ENCODE results near the gene PMM2. TPM values are rescaled to one million over a fixed set of nuclear protein-coding genes. Genes with fewer than 3 reads are reported as not detected.
"Not testable (repeated sequence)": the region's sequence is repeated elsewhere in the genome, so short reads cannot be mapped to it uniquely, and the experiment has no call there.

The PMM2 gene
- 38.7 and 42.3 TPM in 2 replicates for polyA plus RNA-seq (2013)

DNA sequence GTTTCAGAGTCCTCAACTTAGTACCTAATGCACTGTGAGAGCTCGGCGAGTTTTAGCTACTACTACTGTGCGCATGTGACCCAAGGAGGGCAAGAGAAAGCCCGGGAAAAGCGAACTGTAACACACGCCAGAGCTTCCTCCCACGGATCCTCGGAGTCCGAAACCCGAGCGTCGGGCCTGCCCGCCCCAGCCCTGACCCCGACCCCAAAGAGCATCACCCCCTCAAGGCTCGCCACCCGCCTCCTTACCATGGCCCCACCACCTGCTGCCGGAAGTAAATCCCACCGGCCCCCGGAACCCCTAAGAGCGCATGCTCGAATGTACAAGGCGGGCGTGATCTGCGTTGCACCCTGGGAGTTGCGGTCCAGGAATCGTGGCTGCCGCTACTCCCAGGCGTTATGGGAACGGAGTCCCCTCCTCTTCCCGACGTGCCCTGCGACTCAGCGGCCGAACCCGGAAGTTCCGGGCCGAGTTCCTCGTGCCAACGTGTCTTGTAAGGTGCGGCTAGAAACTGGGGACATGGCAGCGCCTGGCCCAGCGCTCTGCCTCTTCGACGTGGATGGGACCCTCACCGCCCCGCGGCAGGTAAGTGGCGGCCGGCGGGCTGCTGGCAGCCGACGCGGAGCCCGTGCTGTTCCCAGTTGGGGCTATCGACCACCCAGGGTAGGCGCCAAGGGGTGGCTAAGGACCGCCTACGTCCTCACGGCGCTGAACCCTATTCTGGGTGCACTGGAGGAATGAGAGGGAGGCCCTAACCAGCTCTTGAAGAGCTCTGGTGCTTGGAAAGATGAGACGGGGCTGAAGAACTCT is at the start of gene PMM2, which contains the start of gene TMEM186:
Gene PMM2 (plus strand): TSS at position 476 of the 810 bp plus-strand sequence. CDS start 44 bp downstream, at position 520.
Gene TMEM186 (minus strand): TSS at position 276 of the 810 bp plus-strand sequence. CDS start 25 bp downstream, at position 251.
- no CpG with 5 or more reads among the region's 61 CpGs for WGBS (ENCODE audit: extremely low coverage, insufficient coverage, insufficient read length)
- peak within 1 kb of the TSS; percentile 94 for H4K8ac ChIP-seq (ENCODE audit: low read depth, low read length)
- H3K27ac ChIP-seq (ENCODE audit: low read depth, low read length): peak within 1 kb of the TSS; percentile 20
- H4K91ac ChIP-seq (ENCODE audit: low read depth, low read length): peak within 1 kb of the TSS; percentile 90
- H2AK5ac ChIP-seq (ENCODE audit: low read length): peak within 1 kb of the TSS; percentile 92
- H3K23ac ChIP-seq (ENCODE audit: low read length): no peak within 1 kb of the TSS
- peak within 1 kb of the TSS; percentile 73 for H2BK5ac ChIP-seq (ENCODE audit: low read depth, low read length, poor library complexity)
- H3K14ac ChIP-seq (ENCODE audit: low read length): peak within 1 kb of the TSS; percentile 94
- H3K4me3 ChIP-seq (ENCODE audit: low read depth, low read length): peak within 1 kb of the TSS; percentile 100
- H3K79me2 ChIP-seq (ENCODE audit: control insufficient read depth, insufficient read depth, low read length, poor library complexity): peaks cover 20% of the 10 kb centered on the region
- H3K4me1 ChIP-seq (ENCODE audit: control insufficient read depth in 1 of 2, insufficient read depth in 2 of 2, low read length in 2 of 2): peaks cover 0 to 7% of the 10 kb centered on the region in 2 experiments
- peak; percentile 96 to 97 for DNase-seq
- peak within 1 kb of the TSS; percentile 98 for H3K4ac ChIP-seq (ENCODE audit: low read depth, low read length)
- no peak within 1 kb of the TSS for H2BK12ac ChIP-seq (ENCODE audit: low read length)
- peaks cover 7 to 14% of the 10 kb centered on the region in 2 experiments for H3K36me3 ChIP-seq (ENCODE audit: control insufficient read depth in 1 of 2, insufficient read depth in 2 of 2, low read length in 2 of 2)
- peak within 1 kb of the TSS; percentile 64 for H2AFZ ChIP-seq (ENCODE audit: insufficient read depth, low read length, poor library complexity)
- H3K27me3 ChIP-seq (ENCODE audit: insufficient read depth, low read length): no peaks in the 10 kb centered on the region
- peak within 1 kb of the TSS; percentile 91 for H3K4me2 ChIP-seq (ENCODE audit: low read length)
- peaks cover 5% of the 10 kb centered on the region for H3K79me1 ChIP-seq (ENCODE audit: low read length)
- peak within 1 kb of the TSS; percentile 96 for H3K9ac ChIP-seq (ENCODE audit: low read length)
- H4K12ac ChIP-seq (ENCODE audit: low read depth, low read length): peak within 1 kb of the TSS; percentile 83
- H3K18ac ChIP-seq (ENCODE audit: low read length): peak within 1 kb of the TSS; percentile 92
- no peaks in the 10 kb centered on the region for H3K9me3 ChIP-seq (ENCODE audit: insufficient read depth, low read depth, low read length)
- peak within 1 kb of the TSS; percentile 69 for H2BK120ac ChIP-seq (ENCODE audit: insufficient read depth, low read length, poor library complexity)

DNA sequence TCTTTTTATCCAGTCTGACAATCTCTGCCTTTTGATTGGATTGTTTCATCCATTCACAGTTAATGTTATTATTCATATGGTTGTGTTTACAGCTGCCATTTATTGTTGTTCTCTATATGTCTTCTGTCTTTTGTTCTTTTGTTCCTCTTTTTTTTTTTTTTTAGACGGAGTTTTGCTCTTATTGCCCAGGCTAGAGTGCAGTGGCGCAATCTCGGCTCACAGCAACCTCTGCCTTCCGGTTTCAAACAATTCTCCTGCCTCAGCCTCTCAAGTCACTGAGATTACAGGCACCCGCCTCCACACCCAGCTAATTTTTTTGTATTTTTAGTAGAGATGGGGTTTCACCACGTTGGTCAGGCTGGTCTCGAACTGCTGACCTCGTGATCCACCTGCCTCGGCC is 48.7 kb upstream of the PMM2 start:
- H3K27ac ChIP-seq (ENCODE audit: low read depth, low read length): not testable (repeated sequence)

DNA sequence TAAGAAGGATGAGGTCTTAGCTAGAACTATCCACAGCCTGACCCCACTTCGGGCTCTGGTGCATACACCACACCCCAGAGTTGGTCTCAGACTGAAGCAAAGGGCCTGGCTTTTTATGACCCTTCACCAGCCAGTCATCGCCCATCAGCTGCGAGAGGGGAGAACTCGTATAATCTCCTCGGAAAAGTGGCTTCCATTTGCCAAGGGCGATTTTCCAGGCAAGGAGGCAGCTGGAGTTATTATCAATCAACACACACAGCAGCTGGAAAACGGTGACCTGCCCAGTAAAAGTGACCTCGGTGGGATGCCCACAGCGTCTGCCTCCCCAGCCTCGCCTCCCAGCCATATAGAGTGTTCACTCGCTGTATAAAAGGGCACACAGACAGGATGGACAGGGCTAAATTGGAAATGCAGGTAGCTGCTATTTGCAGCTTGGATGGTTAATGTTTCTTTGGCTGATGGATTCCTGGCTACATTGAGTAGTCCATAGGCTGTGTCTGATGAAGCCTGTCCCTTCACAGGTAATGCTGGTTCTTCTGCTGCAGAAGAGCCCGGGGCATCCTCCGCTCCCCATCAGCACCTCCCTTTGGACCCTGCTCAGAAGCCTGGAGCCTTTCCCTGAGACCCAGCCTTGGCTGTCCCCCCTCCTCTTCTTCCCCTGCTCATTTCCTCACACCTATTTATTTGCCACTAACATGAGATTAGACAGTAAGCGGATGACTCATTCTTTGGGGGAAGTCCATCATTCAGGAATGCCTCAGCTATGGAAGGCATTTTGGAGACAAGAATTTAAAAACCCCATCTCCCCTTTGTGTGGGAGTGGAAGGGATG is 45.9 kb upstream of the PMM2 start:
- H3K4me1 ChIP-seq (ENCODE audit: control insufficient read depth in 1 of 2, insufficient read depth in 2 of 2, low read length in 2 of 2): peaks cover 7 to 10% of the 10 kb centered on the region in 2 experiments
- no peaks in the 10 kb centered on the region for H3K27me3 ChIP-seq (ENCODE audit: insufficient read depth, low read length)
- no peak overlapping the region for H3K18ac ChIP-seq (ENCODE audit: low read length)
- H3K4ac ChIP-seq (ENCODE audit: low read depth, low read length): no peak overlapping the region
- no peak overlapping the region for H2BK120ac ChIP-seq (ENCODE audit: insufficient read depth, low read length, poor library complexity)
- no CpG with 5 or more reads among the region's 14 CpGs for WGBS (ENCODE audit: extremely low coverage, insufficient coverage, insufficient read length)
- H2AFZ ChIP-seq (ENCODE audit: insufficient read depth, low read length, poor library complexity): no peak overlapping the region
- H4K8ac ChIP-seq (ENCODE audit: low read depth, low read length): no peak overlapping the region
- no peaks in the 10 kb centered on the region for H3K79me2 ChIP-seq (ENCODE audit: control insufficient read depth, insufficient read depth, low read length, poor library complexity)
- no peaks in the 10 kb centered on the region for H3K9me3 ChIP-seq (ENCODE audit: insufficient read depth, low read depth, low read length)
- H2AK5ac ChIP-seq (ENCODE audit: low read length): no peak overlapping the region
- H4K12ac ChIP-seq (ENCODE audit: low read depth, low read length): no peak overlapping the region
- no peaks in the 10 kb centered on the region for H3K36me3 ChIP-seq (ENCODE audit: control insufficient read depth in 1 of 2, insufficient read depth in 2 of 2, low read length in 2 of 2)
- peak; percentile 29 to 78 for DNase-seq
- H2BK5ac ChIP-seq (ENCODE audit: low read depth, low read length, poor library complexity): no peak overlapping the region
- H4K91ac ChIP-seq (ENCODE audit: low read depth, low read length): no peak overlapping the region
- no peak overlapping the region for H3K27ac ChIP-seq (ENCODE audit: low read depth, low read length)
- no peak overlapping the region for H3K4me3 ChIP-seq (ENCODE audit: low read depth, low read length)
- no peaks in the 10 kb centered on the region for H3K79me1 ChIP-seq (ENCODE audit: low read length)
- no peak overlapping the region for H3K9ac ChIP-seq (ENCODE audit: low read length)
- H3K14ac ChIP-seq (ENCODE audit: low read length): no peak overlapping the region
- no peak overlapping the region for H3K4me2 ChIP-seq (ENCODE audit: low read length)
- H3K23ac ChIP-seq (ENCODE audit: low read length): no peak overlapping the region
- no peak overlapping the region for H2BK12ac ChIP-seq (ENCODE audit: low read length)

More for the DNA sequence above, 48.7 kb upstream of the PMM2 start:
- not testable (repeated sequence) for H3K9ac ChIP-seq (ENCODE audit: low read length); H3K79me2 ChIP-seq (ENCODE audit: control insufficient read depth, insufficient read depth, low read length, poor library complexity); H3K27me3 ChIP-seq (ENCODE audit: insufficient read depth, low read length); H3K4me1 ChIP-seq (ENCODE audit: control insufficient read depth in 1 of 2, insufficient read depth in 2 of 2, low read length in 2 of 2); H3K4me2 ChIP-seq (ENCODE audit: low read length); H2BK12ac ChIP-seq (ENCODE audit: low read length); H2AFZ ChIP-seq (ENCODE audit: insufficient read depth, low read length, poor library complexity); H3K4ac ChIP-seq (ENCODE audit: low read depth, low read length); H2AK5ac ChIP-seq (ENCODE audit: low read length); DNase-seq; H3K14ac ChIP-seq (ENCODE audit: low read length); H3K18ac ChIP-seq (ENCODE audit: low read length); H3K9me3 ChIP-seq (ENCODE audit: insufficient read depth, low read depth, low read length); H3K79me1 ChIP-seq (ENCODE audit: low read length); H2BK5ac ChIP-seq (ENCODE audit: low read depth, low read length, poor library complexity); H2BK120ac ChIP-seq (ENCODE audit: insufficient read depth, low read length, poor library complexity); H3K36me3 ChIP-seq (ENCODE audit: control insufficient read depth in 1 of 2, insufficient read depth in 2 of 2, low read length in 2 of 2); H4K8ac ChIP-seq (ENCODE audit: low read depth, low read length); H3K23ac ChIP-seq (ENCODE audit: low read length); H4K91ac ChIP-seq (ENCODE audit: low read depth, low read length); H4K12ac ChIP-seq (ENCODE audit: low read depth, low read length); H3K4me3 ChIP-seq (ENCODE audit: low read depth, low read length)
- WGBS (ENCODE audit: extremely low coverage, insufficient coverage, insufficient read length): no CpG with 5 or more reads among the region's 9 CpGs

DNA sequence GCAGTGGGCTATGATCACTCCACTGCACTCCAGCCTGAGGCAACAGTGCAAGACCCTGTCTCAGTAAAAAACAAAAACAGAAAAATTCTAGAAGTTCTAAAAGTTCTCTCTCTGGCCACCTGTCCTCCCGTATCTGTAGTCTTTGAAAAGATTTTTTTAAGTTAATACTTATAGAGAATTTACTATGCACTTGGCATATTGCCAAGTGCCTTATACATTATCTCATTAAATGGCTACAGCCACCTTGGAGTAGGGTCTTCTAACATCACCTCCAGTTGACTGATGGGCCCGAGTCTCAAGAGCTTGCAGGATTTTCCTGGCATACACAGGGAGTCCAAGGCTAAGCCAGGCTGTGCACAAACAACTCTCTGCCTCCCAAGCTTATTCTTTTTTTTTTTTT is 44.9 kb upstream of the PMM2 start:
- no CpG with 5 or more reads among the region's 2 CpGs for WGBS (ENCODE audit: extremely low coverage, insufficient coverage, insufficient read length)
- no peak overlapping the region for H3K23ac ChIP-seq (ENCODE audit: low read length)

More for the DNA sequence above, 44.9 kb upstream of the PMM2 start:
- Histone ChIP-seq H3K27ac (ENCODE audit: low read depth, low read length) (no peak overlapping the region), H3K79me1 (ENCODE audit: low read length) (no peaks in the 10 kb centered on the region), H4K8ac (ENCODE audit: low read depth, low read length) (no peak overlapping the region), H3K27me3 (ENCODE audit: insufficient read depth, low read length) (no peaks in the 10 kb centered on the region), H4K12ac (ENCODE audit: low read depth, low read length) (no peak overlapping the region), H3K14ac (ENCODE audit: low read length) (no peak overlapping the region), H3K79me2 (ENCODE audit: control insufficient read depth, insufficient read depth, low read length, poor library complexity) (no peaks in the 10 kb centered on the region), H2BK12ac (ENCODE audit: low read length) (no peak overlapping the region), H3K9ac (ENCODE audit: low read length) (no peak overlapping the region), H4K91ac (ENCODE audit: low read depth, low read length) (no peak overlapping the region), H3K36me3 (ENCODE audit: control insufficient read depth in 1 of 2, insufficient read depth in 2 of 2, low read length in 2 of 2) (no peaks in the 10 kb centered on the region), H3K4ac (ENCODE audit: low read depth, low read length) (no peak overlapping the region), H3K18ac (ENCODE audit: low read length) (no peak overlapping the region), H2AK5ac (ENCODE audit: low read length) (no peak overlapping the region), H2BK120ac (ENCODE audit: insufficient read depth, low read length, poor library complexity) (no peak overlapping the region), H3K4me3 (ENCODE audit: low read depth, low read length) (no peak overlapping the region), H2BK5ac (ENCODE audit: low read depth, low read length, poor library complexity) (no peak overlapping the region), H3K4me1 (ENCODE audit: control insufficient read depth in 1 of 2, insufficient read depth in 2 of 2, low read length in 2 of 2) (peaks cover 7 to 10% of the 10 kb centered on the region in 2 experiments), H3K9me3 (ENCODE audit: insufficient read depth, low read depth, low read length) (no peaks in the 10 kb centered on the region), H2AFZ (ENCODE audit: insufficient read depth, low read length, poor library complexity) (no peak overlapping the region), H3K4me2 (ENCODE audit: low read length) (no peak overlapping the region)
- DNase-seq: no peak
